Choroid plexus epithelial cell (primary cell): ENCODE data around the gene CCDC9.
A peak's percentile ranks its signal among the peaks of the same experiment; 100 is the strongest.
"Not testable (repeated sequence)": the region's sequence is repeated elsewhere in the genome, so short reads cannot be mapped to it uniquely, and the experiment has no call there.

Source experiments
- DNase-seq: peaks from one replicate; pipeline ENCODE4 v3.0.0-alpha.2; 2010; ENCODE audit warnings: low read depth
- H3K4me3 ChIP-seq: 2 replicates; pipeline ENCODE4 v1.5.1; 2011; ENCODE audit warnings: low read depth, mild to moderate bottlenecking, control low read depth, low read length, moderate library complexity
- CTCF ChIP-seq: conservative IDR thresholded peaks from 2 replicates; pipeline ENCODE4 v1.5.1; 2011; ENCODE audit warnings: low read depth, mild to moderate bottlenecking, control low read depth, inconsistent platforms, low read length, moderate library complexity

Gene CCDC9

DNA sequence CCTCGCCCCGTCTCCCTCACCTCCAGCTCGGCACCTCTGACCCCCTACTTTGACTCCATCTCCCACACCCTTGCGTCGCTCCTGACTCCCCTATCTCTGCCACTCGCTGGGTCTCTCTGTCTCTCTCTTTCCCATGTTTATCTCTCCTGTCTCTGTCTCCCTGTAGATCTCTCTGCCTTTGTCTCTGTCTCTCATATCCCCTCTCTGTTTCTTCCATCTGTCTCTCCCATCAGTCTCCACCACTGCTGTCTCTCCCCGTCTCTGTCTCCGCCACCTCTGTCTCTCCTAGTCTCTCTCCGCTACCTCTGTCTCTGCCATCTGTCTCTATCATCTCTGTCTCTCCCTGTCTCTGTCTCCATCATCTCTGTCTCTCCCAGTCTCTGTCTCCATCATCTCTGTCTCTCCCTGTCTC lies 13.0 kb upstream of the CCDC9 start:
- DNase-seq, result no peak
- no peak for TF ChIP-seq CTCF
- peak overlapping the region; percentile 43 for H3K4me3 ChIP-seq

GRCh38 chr19:47243776-47244547 lies 12.4 kb upstream of the CCDC9 start:
- H3K4me3 ChIP-seq, result peak overlapping the region; percentile 46
- TF ChIP-seq CTCF, result peak; percentile 79
- DNase-seq, result peak; percentile 99

DNA sequence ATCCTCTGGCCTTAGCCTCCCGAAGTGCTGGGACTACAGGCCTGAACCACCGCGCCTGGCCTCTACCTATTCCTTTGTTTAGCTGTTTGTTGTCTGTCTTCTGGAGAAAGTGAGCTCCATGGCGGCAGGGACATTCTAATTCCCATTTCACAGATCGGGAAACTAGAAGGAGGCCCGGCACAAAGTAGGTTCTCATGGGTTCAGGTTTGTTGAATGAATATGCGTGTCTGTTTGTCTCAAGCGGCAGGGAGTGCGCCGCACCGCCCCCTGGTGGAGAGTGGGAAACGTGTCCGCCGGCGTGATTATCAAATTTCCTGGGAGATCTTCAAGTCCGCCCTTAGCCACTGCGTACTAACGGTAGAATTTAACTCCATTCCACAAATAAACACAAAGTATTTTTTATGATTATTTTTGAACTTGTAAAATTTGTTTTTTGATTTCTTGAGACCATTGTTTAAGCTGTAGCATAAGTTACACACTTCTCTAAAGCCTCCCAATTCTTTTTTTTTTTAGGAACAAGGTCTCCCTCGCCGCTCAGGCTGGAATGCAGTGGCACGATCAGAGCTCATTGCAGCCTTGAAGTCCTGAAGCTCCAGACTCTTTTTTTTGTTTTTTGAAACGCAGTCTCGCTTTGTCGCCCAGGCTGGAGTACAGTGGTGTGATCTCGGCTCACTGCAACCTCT lies 8.9 kb upstream of the CCDC9 start:
- peak; percentile 92 for TF ChIP-seq CTCF
- H3K4me3 ChIP-seq, result no peak overlapping the region
- DNase-seq, result peak; percentile 88

GRCh38 chr19:47253016-47253415 lies 3.3 kb upstream of the CCDC9 start:
- DNase-seq, H3K4me3 ChIP-seq: not testable (repeated sequence)

DNA sequence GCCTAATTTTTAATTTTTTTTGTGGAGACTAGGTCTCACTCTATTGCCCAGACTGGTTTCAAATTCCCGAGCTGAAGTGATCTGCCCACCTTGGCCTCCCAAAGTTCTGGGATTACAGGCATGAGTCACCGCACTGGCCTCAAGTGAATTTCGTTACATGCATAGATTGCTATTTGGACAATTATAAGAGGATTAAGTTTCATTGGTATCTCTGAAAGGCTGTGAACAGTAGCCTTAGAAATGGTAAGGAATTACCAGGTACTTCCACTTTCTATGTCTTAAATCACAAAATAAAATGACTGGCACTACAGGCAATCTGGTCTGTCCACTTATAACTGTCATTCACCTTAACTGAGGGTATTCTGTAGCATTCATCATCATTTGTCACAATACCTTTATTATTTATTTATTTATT lies 2.9 kb upstream of the CCDC9 start:
- H3K4me3 ChIP-seq, result no peak overlapping the region
- DNase-seq, result peak; percentile 89
- TF ChIP-seq CTCF, result no peak

GRCh38 chr19:47253970-47254369 lies 2.4 kb upstream of the CCDC9 start:
- TF ChIP-seq CTCF, result no peak
- H3K4me3 ChIP-seq, result no peak overlapping the region
- DNase-seq, result no peak

DNA sequence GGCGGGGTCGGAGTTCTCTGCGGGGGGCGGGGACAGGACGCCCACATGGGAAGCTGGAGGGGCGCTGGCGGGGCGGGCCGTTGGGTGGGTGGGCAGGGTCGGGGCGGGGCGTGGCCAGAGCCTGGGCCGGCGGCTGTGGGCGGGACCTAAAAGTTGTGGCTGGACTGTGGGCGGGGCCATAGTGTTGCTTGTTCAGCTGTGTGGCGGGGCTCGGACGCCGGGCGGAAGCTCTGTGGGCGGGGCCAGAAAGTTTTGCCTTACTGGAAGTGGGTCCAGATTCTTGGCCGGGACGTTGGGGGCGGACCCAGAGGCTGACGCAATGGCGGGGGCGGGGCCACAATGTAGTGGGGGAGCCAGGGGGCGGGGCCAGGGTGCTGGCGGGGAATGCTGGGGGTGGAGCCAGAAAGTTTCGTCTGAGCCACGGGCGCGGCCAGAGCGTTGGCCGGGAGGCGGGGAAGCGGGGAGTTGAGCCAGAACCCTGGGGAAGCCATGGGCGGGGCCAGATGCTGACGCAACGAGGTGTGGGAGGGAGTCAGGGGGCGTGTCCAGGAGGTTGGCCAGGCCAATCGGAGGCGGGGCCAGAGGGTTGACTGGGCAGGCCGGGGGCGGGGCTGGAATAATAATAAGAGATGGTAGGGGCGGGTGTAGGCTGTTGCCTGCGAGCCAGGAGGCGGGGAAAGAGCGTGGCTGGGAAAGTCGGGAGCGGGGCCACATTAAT lies 527 bp downstream of the CCDC9 start:
- H3K4me3 ChIP-seq, result peak overlapping the region; percentile 73
- peak; percentile 100 for DNase-seq
- no peak for TF ChIP-seq CTCF
